Activated naive CD4-positive, alpha-beta T cell treated with anti-CD3 and anti-CD28 coated beads, Interleukin-2, amount 50 U/mL, for 72 hours (primary cell): ENCODE measurements around the gene RPUSD1. TPM values are rescaled to one million over a fixed set of nuclear protein-coding genes. Genes with fewer than 3 reads are reported as not detected.

Experiments
- ATAC-seq, 2 donors: fragments of 150-1000 bp; cut with Tn5 transposase; 2 replicates each; pipeline ENCODE4 v1.10.0; 2021; ENCODE audit warnings: mild to moderate bottlenecking in 2 of 2, moderate library complexity in 2 of 2
- DNase-seq, 2 donors: peaks; one replicate each; pipeline ENCODE4 v3.0.0; 2021 to 2022; ENCODE audit warnings: low spot score in 2 of 2
- H3K27ac Mint-ChIP-seq, 2 donors: one replicate each; pipeline ENCODE4 v1.8.0; 2022; ENCODE audit warnings: mild to moderate bottlenecking in 2 of 2, mixed read lengths in 2 of 2
- H3K36me3 Mint-ChIP-seq, 2 donors: one replicate each; pipeline ENCODE4 v1.8.0; 2022; ENCODE audit warnings: mixed read lengths in 2 of 2
- H3K9me3 Mint-ChIP-seq, 2 donors: one replicate each; pipeline ENCODE4 v1.8.0; 2022; ENCODE audit warnings: mixed read lengths in 2 of 2
- total RNA-seq, 2 donors: library from RNA; stranded (reverse); gene quantifications; one replicate each; pipeline ENCODE4 v1.2.3, GENCODE V29; 2022

RPUSD1 gene
- total RNA-seq, 2 donors from 2014 or later, result 11.2 to 27.1 TPM

DNA sequence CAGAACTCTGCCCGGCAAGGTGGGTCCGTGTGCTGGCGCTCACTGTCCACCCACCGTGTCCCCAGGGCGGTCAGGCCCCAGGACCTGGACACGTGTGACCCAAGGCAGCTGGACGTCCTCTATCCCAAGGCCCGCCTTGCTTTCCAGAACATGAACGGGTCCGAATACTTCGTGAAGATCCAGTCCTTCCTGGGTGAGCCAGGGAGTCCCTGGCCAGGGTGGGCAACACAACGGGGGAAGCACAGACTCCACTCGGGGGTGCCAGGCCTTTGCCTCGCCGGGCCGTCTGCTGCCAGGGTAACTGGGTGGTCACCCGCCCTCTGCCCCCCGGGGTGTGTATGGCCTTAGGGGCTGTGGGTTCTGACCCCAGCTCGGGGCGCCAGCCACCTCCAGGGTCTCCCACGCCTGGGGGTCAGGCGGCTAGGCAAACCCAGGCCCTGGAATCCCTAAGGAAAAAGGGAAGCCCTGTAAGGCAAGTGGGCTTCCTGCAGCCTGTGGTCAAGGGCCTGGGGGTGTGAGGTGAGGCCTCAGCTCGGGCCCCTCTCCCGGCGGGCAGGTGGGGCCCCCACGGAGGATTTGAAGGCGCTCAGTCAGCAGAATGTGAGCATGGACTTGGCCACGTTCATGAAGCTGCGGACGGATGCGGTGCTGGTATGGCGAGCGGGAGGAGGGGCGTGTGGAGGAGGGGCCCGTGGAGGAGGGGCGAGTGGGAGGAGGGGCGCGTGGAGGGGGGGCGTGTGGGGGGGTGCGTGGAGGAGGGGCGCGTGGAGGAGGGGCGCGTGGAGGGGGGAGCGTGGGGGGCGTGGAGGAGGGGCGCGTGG, 21.2 kb downstream of the RPUSD1 start:
- no peak for DNase-seq
- H3K9me3 Mint-ChIP-seq, result no peaks in the 10 kb centered on the region
- ATAC-seq, result no peak
- no peak overlapping the region for H3K27ac Mint-ChIP-seq
- no peaks in the 10 kb centered on the region for H3K36me3 Mint-ChIP-seq

GRCh38 chr16:766008-766819, 22.0 kb downstream of the RPUSD1 start:
- no peak for DNase-seq
- no peak overlapping the region for H3K27ac Mint-ChIP-seq
- ATAC-seq, result no peak
- no peaks in the 10 kb centered on the region for H3K9me3 Mint-ChIP-seq
- H3K36me3 Mint-ChIP-seq, result no peaks in the 10 kb centered on the region

DNA sequence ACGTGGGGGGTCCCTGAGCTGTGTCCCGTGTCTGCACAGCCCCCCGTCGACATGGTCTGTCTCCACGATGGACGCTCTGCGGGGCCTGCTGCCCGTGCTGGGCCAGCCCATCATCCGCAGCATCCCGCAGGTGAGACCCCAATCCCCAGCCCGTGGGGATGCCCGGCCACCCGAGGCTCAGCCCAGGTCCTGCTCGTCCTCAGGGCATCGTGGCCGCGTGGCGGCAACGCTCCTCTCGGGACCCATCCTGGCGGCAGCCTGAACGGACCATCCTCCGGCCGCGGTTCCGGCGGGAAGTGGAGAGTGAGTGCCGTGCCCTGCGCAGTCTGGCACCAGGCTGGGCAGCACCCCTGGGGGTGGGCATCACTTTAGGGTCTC, 22.7 kb downstream of the RPUSD1 start:
- Mint-ChIP-seq H3K36me3 (no peaks in the 10 kb centered on the region), H3K9me3 (no peaks in the 10 kb centered on the region), H3K27ac (no peak overlapping the region)
- DNase-seq (no peak), ATAC-seq (no peak)

DNA sequence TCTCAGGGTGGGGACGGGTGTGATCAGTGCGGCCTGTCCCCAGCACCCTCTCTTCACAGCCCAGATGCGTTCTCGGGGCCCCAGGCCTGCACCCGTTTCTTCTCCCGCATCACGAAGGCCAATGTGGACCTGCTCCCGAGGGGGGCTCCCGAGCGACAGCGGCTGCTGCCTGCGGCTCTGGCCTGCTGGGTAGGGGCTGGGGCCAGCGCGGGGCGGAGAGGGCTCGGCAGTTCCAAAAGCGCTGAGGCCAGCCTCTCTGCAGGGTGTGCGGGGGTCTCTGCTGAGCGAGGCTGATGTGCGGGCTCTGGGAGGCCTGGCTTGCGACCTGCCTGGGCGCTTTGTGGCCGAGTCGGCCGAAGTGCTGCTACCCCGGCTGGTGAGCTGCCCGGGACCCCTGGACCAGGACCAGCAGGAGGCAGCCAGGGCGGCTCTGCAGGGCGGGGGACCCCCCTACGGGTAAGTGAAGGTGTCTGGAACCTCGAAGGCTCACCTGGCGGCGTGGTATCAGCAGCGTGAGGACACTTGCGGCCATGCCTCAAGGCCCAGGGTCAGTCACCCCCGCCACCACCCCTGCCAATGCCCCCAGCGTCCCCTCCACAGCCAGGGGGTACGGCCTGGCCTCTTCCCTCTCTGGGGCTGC, 23.2 kb downstream of the RPUSD1 start:
- no peak for ATAC-seq
- H3K27ac Mint-ChIP-seq, result no peak overlapping the region
- DNase-seq, result no peak
- no peaks in the 10 kb centered on the region for H3K9me3 Mint-ChIP-seq
- H3K36me3 Mint-ChIP-seq, result no peaks in the 10 kb centered on the region

DNA sequence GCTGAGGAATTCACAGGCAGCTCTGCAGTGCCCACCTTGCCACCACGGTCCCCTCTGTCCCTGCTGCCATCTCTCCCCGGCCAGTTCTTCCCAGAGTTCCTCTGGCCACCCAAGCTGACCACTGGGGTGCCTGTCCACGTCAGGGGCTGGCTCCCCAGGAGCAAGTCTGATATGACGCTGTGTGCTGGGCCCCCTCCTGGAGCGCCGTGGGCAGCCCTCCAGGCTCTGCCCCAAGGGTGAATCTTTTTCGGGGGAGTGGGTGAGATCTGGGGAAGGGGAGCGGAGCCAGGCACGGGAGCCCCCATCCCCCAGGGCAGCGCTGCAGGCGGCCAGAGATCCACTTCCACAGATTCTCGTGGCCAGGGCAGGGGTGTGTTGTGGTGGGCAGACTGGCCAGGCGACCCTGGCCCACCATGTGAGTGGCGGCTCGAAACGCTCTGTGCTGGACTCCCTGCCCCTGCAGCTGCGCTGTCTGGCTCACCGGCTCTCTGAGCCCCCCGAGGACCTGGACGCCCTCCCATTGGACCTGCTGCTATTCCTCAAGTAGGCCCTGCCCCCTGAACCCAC, 23.9 kb downstream of the RPUSD1 start:
- H3K27ac Mint-ChIP-seq, result no peak overlapping the region
- H3K9me3 Mint-ChIP-seq, result no peaks in the 10 kb centered on the region
- H3K36me3 Mint-ChIP-seq, result no peaks in the 10 kb centered on the region
- DNase-seq (no peak), ATAC-seq (no peak)

DNA sequence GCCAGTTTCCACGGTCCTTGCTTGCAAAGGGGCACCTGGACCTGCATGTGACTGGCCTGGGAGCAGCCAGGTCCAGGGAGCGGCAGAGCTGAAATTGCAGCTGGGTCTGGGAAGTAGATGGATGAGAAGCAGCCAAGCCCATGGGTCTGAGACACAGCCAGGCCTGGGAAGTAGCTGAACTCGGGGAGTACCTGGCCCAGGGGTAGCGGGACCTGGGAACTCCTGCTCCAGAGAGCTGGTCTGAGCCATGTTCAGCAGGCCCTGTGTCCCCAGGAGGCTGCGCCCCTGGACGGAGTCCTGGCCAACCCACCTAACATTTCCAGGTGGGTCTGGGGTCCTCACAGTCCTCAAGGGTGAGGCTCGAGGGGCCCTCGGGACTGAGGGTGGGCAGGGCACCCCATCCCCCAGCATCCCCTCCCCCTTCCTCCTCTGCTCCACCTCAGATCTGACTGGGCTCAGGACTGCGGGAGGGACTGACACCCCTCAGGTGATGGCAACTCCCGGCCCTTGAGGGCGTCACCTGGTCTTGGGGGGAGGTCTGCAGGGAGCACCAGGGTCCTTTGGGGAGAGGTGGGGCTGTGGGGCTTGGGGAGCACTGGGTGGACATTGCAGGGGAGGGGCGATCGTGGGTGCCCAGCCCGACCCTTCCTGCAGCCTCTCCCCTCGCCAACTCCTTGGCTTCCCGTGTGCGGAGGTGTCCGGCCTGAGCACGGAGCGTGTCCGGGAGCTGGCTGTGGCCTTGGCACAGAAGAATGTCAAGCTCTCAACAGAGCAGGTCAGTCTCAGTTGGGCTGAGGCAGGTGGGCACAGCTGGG, 24.6 kb downstream of the RPUSD1 start:
- H3K36me3 Mint-ChIP-seq, result no peaks in the 10 kb centered on the region
- no peaks in the 10 kb centered on the region for H3K9me3 Mint-ChIP-seq
- H3K27ac Mint-ChIP-seq, result no peak overlapping the region
- ATAC-seq (no peak), DNase-seq (no peak)

DNA sequence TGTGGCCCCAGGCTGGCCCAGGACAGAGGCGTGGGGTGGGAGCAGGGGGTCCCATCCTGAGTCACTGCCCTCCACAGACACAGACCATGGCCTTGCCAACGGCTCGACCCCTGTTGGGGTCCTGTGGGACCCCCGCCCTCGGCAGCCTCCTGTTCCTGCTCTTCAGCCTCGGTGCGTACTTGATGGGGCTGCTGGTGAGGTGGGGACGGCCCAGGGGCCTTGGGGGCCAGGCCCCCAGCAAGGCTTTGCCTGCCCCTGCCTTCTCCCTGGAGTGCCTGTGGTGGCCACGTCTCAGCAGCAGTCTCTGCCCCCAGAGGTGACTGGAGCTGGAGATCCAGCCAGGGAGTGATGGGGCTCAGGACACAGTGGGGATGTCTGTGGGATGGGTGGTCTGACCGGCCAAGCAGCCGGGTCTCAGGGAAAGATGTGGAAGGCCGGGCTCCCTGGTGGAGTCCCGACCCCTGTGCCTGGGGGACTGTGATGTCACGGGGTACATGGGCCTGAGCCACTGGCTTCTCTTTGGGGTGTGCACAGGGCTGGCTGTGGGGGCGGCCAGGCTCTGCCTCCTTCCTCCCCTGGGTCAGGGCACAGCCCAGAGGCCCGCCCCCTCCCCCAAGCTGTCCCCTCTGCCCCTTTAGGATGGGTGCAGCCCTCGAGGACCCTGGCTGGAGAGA, 25.4 kb downstream of the RPUSD1 start:
- ATAC-seq (peak in 1 of 2 donors; percentile 23), DNase-seq (no peak)
- Mint-ChIP-seq H3K36me3 (no peaks in the 10 kb centered on the region), H3K9me3 (no peaks in the 10 kb centered on the region), H3K27ac (no peak overlapping the region)

DNA sequence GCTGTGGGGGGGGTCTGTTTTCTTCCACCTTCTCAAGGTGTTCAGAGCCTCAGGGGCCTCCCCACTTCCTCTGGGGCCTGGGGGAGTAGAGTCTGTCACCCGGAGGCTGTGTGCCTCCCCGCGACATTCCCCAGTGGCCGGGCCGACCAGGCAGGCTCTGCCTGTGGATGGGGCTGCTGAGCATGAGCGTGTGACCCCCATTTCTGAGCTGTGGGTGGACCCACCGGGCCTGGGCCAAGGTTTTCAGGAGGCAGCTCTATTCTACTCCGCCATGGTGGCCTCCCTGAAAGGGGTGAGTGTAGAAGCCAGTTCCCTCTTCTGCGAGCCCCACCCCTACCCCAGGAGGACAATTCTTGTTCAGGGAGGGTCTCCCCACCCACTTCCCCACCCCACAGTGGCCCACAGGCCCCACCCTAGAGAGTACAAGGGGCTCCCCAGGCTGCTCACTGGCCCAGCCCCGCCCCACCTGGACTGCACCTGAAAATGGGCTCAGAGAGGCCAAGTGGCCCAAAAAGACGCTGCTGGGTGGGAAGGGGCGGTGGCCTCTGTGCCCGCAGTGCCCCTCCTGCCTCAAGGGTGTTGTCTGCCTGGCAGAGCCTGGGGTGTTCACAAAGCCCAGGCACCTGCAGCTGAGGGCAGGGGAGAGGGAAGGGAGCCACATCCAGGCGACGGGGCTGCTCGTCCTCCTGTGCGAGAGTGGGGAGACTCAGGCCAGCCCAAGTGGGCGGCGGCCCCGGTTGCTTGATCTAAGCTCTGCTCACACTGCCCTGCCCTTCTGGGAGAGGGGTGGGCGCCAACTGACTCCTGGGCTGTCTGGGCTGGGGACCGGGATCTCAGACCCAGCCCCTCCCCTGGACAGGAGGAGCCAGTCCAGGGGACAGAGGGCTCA, 26.3 kb downstream of the RPUSD1 start:
- H3K9me3 Mint-ChIP-seq, result no peaks in the 10 kb centered on the region
- no peak for DNase-seq
- no peak overlapping the region for H3K27ac Mint-ChIP-seq
- no peaks in the 10 kb centered on the region for H3K36me3 Mint-ChIP-seq
- ATAC-seq, result no peak

- H3K9me3 Mint-ChIP-seq, result no peaks in the 10 kb centered on the region
- no peak for DNase-seq
- H3K27ac Mint-ChIP-seq, result no peak within 1 kb of the TSS
Observed at GRCh38 chr16:760545-761343, 27.4 kb downstream of the RPUSD1 start, which contains the start of gene MSLN. TSS of gene MSLN (plus strand) at chr16:760734. CDS start at chr16:762681, 1,947 bp downstream.

GRCh38 chr16:760065-760464, 28.1 kb downstream of the RPUSD1 start:
- ATAC-seq (no peak), DNase-seq (no peak)
- H3K9me3 Mint-ChIP-seq, result no peaks in the 10 kb centered on the region
- peaks cover 0 to 6% of the 10 kb centered on the region in 2 donors for H3K36me3 Mint-ChIP-seq
- no peak overlapping the region for H3K27ac Mint-ChIP-seq

More at GRCh38 chr16:760545-761343, 27.4 kb downstream of the RPUSD1 start, which contains the start of gene MSLN:
- H3K36me3 Mint-ChIP-seq, result peaks cover 0 to 6% of the 10 kb centered on the region in 2 donors
- no peak for ATAC-seq

DNA sequence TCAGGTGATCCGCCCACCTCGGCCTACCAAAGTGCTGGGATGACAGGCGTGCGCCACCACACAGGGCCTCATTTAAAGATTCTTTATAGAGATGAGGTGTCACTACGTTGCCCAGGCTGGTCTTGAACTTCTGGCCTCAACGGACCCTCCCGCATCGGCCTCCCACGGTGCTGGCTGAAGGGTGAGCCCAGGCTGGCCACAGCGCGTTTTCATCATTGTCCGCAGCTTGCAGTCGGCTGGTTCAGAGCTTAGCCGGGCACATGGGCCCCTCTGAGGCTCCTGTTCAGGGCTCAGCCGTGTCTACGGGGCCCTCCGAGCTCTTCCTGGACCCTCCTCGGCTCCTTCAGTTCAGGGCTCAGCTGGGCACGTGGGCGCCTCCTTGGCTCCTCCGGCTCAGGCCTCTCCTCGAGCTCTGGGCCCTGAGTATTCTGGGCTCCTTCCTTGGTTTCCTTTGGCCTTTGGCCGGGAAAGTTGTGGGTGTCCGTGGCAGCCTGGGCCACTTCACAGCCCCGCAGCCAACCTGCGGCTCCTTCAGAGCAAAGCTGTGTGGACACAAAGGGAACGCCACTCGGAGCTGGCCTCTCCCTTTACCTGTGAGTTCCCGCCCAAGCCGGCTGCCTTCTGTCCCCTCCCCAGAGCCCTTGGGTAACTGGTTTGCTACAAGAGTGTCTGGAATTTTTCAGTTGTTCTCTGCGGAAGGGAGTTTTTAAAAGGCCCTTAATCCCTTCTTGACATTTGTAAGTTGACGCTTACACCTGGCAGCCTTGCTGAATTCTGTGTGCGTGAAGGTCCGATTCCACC, 28.9 kb downstream of the RPUSD1 start:
- DNase-seq (no peak), ATAC-seq (no peak)
- H3K9me3 Mint-ChIP-seq, result no peaks in the 10 kb centered on the region
- H3K36me3 Mint-ChIP-seq, result peaks cover 0 to 6% of the 10 kb centered on the region in 2 donors
- H3K27ac Mint-ChIP-seq, result no peak overlapping the region

- H3K9me3 Mint-ChIP-seq, result no peaks in the 10 kb centered on the region
- no peak for DNase-seq
- ATAC-seq, result peak in 1 of 2 donors; percentile 80
- H3K36me3 Mint-ChIP-seq, result peaks cover 0 to 6% of the 10 kb centered on the region in 2 donors
- H3K27ac Mint-ChIP-seq, result no peak overlapping the region
Observed at GRCh38 chr16:756428-756827, 31.8 kb downstream of the RPUSD1 start.

DNA sequence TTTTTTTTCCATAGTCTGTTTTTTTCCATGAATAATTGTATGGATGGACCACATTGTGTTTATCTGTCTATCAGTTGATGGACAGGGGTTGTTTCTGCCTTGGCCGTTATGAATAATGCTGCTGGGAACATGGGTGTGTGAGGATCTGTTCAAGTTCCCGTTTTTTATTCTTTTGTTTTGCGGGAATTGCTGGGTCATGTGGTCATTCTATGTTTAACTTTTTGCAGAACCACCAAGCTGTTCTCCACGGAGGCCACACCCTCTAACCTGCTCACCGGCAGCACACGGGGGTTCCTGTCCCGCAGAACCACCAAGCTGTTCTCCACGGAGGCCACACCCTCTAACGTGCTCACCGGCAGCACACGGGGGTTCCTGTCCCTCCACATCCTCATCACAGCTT, 33.5 kb downstream of the RPUSD1 start:
- ATAC-seq (no peak), DNase-seq (no peak)
- no peak overlapping the region for H3K27ac Mint-ChIP-seq
- H3K9me3 Mint-ChIP-seq, result no peaks in the 10 kb centered on the region
- H3K36me3 Mint-ChIP-seq, result peaks cover 0 to 6% of the 10 kb centered on the region in 2 donors
